ENCODE results near the gene MROH7.

The MROH7 gene

DNA sequence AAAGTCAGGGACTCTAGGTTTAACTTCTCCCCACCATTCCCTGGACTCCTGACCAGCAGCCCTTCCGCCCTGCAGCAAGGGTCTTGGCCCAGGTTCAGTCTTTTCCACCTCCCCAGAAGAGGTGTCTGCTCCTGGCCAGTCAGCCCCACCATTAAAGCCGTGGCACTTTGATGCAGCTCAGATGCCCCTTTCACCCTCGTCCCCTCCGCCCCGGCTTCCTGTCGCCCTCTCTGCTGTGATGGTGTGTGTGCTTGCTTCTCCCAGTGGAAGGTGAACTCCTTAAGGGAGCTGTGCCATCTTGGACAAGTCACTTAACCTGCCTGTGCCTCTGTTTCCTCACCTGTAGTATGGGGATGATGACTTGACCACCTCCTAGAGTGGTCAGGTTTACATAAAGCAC, 56.3 kb downstream of the MROH7 start:
- DNase-seq (ENCODE audit: low read depth, low spot score), result no peak

GRCh38 chr1:54698346-54698745, 56.8 kb downstream of the MROH7 start:
- no peak for DNase-seq (ENCODE audit: low read depth, low spot score)

DNA sequence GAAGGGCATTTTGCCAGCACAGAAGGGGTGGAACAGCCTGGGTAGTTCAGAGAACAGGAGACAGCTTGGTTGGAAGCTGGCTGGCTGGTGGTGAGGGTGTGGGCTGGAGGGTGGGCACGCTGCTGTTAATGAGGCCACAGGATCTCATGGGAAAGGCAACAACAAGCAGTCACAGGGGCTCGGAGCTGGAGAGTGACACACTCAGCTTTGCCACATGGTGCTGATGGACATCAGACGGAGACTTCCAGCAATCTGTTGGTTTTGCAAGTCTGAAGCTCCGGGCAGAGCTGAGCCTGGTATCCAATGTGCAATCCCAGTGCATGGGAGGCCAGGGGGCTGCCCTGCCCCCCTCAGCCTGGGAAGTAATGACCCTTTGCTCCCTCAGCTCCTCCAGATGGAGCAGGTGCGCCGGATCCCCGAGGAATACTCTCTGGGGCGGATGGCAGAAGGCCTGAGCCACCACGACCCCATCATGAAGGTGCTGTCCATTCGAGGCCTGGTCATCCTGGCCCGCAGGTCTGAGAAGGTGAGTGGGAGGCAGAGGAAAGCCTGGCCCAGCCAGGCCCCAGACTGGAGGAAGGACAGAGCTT, 58.4 kb downstream of the MROH7 start:
- DNase-seq (ENCODE audit: low read depth, low spot score), result no peak

DNA sequence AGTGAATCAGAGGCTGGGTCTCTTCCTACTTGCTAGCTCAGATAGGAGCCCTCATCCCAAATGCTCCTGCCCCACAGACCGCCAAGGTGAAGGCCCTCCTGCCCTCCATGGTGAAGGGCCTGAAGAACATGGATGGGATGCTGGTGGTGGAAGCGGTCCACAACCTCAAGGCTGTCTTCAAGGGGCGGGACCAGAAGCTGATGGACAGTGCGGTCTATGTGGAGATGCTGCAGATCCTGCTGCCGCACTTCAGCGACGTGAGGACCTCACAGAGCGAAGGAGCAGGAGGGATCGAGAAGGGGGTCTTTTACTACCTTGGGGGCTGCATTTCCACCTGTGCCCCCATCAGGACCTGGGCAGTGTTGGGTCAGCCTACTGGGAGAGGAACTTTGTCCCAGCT, 59.5 kb downstream of the MROH7 start:
- DNase-seq (ENCODE audit: low read depth, low spot score), result no peak

- DNase-seq (ENCODE audit: low read depth, low spot score), result no peak
Observed at GRCh38 chr1:54701996-54702395, 60.4 kb downstream of the MROH7 start.

GRCh38 chr1:54703471-54703870, 61.9 kb downstream of the MROH7 start:
- no peak for DNase-seq (ENCODE audit: low read depth, low spot score)

DNA sequence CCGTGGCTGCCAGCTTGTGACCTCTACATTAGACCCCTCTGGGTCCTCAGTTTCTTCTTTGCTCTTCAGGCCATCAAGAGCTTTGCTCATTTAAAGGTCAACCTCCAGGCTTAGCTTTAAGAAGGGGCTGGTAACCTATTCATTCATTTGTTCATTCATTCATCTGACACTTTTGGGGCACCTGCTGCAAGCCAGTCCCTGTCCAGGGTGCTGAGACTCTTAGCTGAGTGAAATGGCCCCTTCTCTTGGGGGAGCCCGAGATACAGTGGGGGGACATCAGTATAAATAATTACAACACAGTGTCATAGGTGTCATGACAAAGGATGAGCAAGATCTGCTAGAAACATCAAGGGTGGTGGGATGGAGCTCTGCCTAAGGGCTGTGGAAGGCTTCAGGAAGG, 63.6 kb downstream of the MROH7 start:
- DNase-seq (ENCODE audit: low read depth, low spot score), result no peak

- no peak for DNase-seq (ENCODE audit: low read depth, low spot score)
Observed at GRCh38 chr1:54706419-54706818, 64.8 kb downstream of the MROH7 start.

DNA sequence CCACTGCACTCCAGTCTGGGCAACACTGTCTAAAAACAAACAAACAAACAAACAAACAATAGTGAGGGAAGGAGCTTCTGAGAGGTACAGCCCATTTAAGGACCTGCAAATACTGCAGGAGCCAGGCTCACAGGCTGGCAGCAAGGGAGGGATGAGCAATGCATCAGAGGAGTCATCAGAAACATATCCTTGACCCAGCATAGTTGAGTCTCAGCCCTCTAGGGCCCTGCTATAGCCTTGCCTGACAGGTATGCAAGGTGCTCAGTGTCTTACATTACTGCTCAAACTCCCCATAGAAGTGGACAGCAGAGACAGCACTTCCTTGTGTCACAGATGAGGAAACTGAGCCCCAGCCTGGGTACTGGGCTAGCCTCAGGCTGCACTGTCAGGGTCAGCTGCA, 66.8 kb downstream of the MROH7 start:
- no peak for DNase-seq (ENCODE audit: low read depth, low spot score)

DNA sequence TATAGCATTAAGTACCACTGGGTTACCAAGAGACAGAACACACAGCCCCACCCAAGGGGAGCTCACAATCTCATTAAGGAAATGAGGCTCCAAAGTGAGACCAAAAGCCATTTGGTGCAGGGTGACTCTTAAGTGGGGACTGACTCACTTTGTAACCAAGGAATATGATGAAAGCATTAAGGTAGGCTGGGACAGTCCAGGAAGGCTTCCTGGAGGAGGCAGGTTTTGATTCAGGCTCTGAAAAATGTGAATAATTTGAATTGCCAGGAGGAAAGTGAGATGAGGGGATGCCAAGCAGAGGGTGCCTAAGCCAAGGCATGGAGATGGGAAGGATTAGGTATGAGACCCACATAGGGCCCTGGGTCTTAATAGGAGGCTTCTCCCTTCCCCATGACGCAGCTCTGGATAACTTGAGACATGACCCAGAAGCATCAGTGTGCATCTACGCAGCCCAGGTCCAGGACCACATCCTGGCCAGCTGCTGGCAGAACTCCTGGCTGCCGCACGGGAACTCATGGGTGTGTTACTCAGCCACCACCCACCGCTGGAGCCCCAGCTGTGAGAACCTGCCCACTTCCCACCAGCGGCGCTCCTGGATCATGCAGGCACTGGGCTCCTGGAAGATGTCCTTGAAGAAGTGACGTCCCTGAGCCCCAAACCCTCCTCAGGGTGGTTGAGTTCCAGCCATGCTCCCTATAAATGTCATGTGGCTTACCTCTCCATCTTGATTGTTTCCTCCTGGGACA, 68.1 kb downstream of the MROH7 start:
- DNase-seq (ENCODE audit: low read depth, low spot score), result no peak

DNA sequence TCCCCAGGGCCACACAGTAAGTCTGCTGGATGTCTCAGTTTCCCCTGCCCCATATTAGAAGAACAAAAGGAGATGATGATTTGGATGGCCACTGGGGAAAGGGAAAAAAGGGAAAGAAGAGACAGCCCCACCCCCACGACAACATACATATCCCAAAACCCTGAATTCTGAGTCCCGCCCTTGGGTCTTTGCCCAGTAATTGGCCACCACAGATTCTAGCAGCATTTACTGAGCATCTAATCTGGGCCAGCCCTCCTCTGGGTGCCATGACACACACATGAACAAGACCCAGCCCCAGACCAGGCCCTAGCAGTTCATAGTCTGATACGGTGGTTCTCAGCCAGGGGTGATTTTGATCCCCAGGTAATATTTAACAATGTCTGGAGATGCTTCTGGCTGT, 68.8 kb downstream of the MROH7 start:
- DNase-seq (ENCODE audit: low read depth, low spot score), result no peak

DNA sequence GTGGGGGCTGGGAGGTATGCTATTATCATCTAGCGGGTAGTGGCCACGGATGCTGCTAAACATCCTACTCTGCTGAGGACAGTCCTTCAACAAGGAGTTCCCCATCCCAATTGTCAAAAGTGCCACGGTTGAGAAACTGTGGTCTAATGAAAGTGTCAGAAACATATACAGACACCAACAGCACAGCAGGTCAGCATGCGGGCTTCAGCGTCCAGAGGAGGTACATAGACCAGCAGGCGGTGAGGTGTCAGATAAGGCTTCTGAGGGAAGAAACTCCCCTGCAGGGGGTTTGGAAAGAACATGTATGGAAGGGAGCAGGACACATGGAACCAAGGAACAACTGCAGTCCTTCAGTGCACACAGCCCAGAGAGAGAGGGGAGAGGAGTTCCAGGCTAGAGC, 69.3 kb downstream of the MROH7 start:
- no peak for DNase-seq (ENCODE audit: low read depth, low spot score)

DNA sequence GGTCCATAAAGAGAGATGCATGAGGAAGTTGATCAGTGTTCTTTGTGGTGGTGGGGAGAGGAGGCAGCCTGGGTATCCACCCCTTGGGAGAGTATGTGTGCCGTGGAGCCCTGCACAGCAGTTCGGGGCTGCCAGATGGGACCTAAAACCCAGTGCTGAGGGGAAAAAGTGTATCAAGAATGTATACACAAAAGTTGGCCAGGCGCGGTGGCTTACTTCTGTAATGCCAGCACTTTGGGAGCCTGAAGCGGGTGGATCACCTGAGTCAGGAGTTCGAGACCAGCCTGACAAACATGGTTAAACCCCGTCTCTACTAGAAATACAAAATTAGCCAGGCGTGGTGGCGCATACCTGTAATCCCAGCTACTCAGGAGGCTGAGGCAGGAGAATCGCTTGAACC, 70.0 kb downstream of the MROH7 start:
- no peak for DNase-seq (ENCODE audit: low read depth, low spot score)

DNA sequence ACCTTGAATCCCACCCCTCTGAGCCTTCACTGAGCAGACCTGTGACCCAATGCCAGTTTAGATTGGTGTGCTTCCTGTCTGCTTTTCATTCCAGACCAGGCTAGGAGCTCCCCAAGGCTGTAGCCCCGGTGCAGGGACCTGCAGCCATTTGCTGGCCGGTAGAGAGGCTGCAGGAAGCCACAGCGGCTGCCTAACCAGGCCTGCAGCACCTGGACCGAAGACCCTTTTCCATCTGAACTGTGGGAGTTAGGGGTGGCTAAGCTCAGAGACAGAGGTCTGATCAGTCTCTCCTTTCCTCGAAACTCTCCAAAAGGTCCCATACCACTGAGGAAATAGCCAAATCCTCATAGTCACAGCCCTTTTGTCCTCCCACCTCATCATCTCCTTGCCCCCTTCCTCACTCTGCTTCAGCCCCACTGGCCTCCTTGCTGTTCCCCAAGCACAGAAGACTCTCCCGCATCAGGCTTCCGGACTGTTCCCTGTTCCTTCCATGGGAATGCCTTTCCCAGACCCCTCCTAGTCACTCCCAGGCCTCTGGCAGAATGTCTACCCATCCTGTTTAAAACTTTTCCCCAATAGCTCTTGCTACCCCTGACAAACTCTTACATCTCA, 73.4 kb downstream of the MROH7 start:
- no peak for DNase-seq (ENCODE audit: low read depth, low spot score)

DNA sequence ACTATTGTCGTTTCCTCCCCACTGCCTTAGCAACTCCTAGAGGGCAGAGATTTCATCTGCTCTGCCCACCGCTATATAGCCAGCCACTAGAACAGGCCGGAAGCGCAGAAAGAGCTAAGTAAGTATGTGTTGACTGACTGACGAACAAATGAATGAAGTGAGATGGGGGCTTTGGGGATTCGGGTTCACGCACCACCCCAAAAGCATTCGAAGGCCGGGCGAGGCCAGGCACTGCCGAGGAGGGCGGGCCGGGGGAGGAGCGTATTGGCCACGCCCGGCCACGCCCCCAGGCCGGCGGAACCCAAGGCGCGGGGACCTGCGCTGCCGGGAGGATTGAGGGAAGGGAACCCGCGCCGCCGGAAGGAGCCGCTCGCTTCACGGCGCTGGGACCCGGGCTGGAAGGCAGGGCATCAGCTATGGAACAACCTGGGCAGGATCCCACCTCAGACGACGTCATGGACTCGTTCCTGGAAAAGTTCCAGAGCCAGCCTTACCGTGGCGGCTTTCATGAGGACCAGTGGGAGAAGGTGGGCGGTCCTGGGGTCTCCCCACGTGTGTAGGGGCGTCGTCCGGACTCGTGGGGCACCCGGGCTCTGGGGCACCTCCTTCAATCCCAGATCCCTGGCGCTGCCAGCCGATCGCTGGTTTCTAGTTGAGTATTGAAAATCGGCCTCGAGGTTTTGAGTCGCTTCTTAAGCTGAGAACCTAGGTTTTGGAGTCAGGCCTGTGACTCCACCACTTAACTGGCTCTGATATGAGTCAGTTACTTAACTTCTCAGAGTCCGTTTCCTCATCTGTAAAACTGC, 74.1 kb downstream of the MROH7 start, which contains the start of gene TTC4:
TTC4 (plus strand) TSS at position 369 of the 806 bp plus-strand sequence; CDS start at position 417, 48 bp downstream.
- DNase-seq (ENCODE audit: low read depth, low spot score), result peak; percentile 20

GRCh38 chr1:54716299-54717047, 74.9 kb downstream of the MROH7 start:
- DNase-seq (ENCODE audit: low read depth, low spot score), result no peak

DNA sequence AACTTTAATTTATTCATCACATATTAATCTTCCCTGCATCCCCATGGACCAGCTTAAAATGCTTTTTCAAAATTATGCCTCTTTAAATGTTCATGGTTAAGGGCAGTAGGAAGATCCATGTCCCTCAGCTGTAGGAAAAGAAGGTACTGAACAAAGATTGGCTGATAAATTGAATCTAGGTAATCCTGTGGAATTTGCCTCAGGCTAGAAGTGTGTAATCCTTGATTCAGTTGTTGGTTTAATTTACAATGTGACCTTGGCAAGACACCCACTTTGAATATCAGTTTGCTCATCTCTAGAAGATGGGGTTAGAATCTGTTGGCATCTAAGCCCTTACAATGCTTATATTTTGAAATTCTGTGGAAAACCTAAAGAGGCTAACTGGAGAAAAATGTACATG, 80.1 kb downstream of the MROH7 start:
- no peak for DNase-seq (ENCODE audit: low read depth, low spot score)

DNA sequence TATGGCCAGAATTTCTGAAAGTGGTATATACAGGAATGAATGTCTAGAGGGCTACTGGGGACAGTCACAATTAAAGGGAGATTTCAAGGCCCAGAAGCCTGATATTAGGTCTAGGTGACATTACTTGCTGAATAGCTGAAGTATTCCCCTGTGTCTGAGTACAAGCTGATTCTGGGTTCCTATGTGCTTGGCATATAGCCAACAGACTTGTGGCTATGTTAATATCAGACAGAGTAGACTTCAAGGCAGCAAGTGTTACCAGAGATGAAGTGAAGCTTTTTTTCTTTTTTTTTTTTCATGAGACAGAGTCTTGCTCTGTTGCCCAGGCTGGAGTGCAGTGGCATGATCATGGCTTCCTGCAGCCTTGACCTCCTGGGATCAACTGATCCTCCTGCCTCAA, 82.4 kb downstream of the MROH7 start:
- DNase-seq (ENCODE audit: low read depth, low spot score), result no peak

DNA sequence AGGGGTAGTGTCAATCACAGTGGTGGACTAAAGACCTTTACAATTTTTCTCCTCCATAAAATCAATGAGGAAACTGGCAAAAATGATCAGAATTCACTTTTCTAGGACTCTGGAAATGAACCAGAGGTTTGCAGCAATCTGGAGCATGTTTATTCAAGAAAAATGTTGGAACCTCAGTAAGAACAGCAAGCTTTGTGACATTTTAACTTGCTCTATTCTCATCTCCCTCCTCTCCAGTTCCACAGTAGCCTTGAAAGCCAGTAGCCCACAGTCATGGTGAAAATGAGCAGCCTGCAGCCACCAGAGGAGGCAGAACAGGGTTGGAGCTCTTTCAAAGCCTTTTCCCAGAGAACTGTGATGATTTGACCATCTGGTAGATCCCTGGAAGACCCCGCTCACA, 83.2 kb downstream of the MROH7 start:
- no peak for DNase-seq (ENCODE audit: low read depth, low spot score)

DNA sequence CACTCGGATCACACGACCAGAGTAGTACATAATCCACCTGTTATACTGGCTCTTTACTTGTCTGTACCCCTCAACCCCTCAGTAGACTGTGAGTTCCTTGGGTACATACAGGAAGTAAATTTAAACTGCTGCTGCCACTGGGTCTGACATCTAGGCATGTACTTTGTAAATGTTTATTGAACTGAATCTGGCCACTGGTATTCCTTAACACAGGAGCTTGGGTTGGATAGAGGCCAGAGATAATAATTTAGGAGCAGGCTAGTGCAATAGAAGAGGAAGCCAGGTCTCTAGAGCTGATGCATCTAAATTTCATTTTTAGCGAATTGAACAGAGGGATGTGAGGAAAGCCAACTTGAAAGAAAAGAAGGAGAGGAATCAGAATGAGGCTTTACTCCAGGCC, 86.4 kb downstream of the MROH7 start:
- no peak for DNase-seq (ENCODE audit: low read depth, low spot score)

DNA sequence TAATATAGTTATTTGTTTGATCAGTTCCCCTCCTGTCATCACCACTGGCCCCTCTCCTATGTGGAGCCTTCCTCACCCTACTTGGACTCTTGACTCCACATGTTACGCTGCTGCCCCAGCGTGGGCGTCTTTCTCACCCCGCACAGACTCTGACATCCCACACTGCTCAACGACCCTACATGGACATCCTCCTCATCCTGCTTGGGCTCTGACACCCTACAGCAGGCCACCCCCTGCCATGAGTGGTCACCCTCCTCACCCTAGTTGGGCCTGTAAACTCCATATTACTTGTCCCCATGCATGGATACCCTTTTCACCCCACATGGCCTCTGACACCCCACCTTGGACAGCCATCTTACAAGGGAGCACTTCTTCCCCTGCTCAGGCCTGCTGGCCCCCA, 95.1 kb downstream of the MROH7 start:
- no peak for DNase-seq (ENCODE audit: low read depth, low spot score)

GRCh38 chr1:54738244-54738643, 96.7 kb downstream of the MROH7 start:
- no peak for DNase-seq (ENCODE audit: low read depth, low spot score)
